Limb (tissue), 2 donors: ENCODE data around the gene C2CD4B.

Experiments used
- DNase-seq, 2 donors: peaks; one replicate each; pipeline ENCODE4 v3.0.0-alpha.2; 2016; ENCODE audit errors: extremely low spot score in 2 of 2

C2CD4B gene, protein sequence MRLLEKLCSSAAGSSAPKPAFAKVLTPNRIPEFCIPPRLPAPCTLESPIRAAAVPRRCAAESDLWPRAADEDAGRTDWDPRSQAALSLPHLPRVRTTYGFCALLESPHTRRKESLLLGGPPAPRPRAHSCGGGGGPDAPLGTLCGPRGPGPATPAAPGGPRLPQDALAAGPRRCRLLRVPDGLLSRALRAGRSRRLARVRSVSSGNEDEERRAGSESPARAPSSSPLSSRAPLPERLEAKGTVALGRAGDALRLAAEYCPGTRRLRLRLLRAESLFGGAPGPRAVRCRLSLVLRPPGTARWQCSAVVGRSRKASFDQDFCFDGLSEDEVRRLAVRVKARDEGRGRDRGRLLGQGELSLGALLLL

DNA sequence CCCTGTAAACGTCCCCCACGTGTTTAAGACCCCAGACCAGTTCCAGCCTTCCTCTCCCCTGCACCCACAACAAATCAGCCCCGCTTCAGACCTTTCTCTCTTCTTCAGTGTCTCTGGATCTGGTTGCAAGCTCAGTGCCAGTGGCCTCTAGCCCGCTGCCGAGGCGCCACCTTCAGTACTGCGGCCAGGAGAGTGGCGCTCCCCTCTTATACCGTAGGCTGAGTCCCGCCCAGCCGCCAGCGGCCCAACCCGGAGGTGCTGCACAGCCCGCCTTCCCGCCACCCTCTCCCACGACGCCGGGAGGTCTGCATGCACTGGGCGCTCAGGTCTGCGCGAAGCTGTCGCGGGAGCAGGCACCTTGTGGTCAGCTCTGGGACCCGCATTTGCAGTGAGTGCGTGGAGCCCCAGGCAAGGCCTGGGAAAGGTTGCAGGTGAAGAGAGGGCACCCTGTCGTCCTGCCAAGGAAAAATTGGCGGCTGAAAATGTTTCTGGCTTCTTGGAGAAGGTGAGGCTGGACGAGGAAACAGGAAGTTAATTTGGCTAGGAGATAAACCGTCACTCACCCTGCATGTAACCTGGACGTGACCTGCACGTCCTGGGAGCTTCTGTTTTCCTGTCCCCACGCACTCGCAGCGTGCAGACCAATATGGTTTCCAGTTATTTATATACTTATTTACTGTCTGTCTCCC is at the start of gene C2CD4B:
C2CD4B (minus strand) TSS at position 182 of the 689 bp plus-strand sequence. CDS start 301 bp downstream, outside the sequence.
- no peak for DNase-seq

DNA sequence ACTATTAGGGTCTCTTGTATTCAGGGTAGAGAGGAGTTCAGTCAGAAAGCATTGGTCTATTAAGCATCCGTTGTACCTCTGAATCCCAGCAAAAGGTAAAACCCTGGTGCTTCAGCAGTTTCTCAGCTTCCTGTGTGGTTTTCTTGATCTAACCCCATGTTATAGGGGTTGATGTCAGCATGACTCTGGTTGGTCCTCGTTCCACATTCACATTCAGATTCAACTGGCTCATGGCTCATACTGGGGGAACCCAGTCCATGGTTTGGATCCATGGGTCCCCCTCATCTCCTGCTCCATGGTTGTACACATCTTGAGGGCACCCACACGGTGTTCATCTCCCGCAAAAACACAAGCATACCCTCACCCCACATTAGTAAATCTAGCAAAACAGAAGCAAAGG is 47.7 kb upstream of the C2CD4B start:
- no peak for DNase-seq

- DNase-seq = no peak
These were observed 46.3 kb upstream of the C2CD4B start for GRCh38 chr15:62211348-62211747.

- DNase-seq = no peak
These were observed 44.7 kb upstream of the C2CD4B start for GRCh38 chr15:62209821-62210220.

- DNase-seq = no peak
These were observed 44.2 kb upstream of the C2CD4B start for GRCh38 chr15:62209322-62209721.

GRCh38 chr15:62208884-62209283 is 43.8 kb upstream of the C2CD4B start:
- no peak for DNase-seq

DNA sequence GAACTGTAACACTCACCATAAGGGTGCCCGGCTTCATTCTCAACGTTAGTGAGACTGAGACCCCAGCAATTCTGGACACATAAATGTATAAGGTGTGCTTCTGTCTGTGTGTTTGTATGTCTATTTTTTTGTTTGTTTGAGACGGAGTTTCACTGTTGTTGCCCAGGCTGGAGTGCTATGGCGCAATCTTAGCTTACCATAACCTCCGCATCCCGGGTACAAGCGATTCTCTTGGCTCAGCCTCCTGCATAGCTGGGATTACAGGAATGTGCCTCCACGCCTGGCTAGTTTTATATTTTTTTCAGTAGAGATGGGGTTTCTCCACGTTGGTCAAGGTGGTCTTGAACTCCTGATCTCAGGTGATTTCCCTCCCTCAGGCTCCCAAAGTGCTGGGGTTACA is 43.3 kb upstream of the C2CD4B start:
- no peak for DNase-seq

- no peak for DNase-seq
These were observed 25.6 kb upstream of the C2CD4B start for GRCh38 chr15:62190675-62191074.

- DNase-seq = no peak
These were observed 25.2 kb upstream of the C2CD4B start for GRCh38 chr15:62190274-62190673.

DNA sequence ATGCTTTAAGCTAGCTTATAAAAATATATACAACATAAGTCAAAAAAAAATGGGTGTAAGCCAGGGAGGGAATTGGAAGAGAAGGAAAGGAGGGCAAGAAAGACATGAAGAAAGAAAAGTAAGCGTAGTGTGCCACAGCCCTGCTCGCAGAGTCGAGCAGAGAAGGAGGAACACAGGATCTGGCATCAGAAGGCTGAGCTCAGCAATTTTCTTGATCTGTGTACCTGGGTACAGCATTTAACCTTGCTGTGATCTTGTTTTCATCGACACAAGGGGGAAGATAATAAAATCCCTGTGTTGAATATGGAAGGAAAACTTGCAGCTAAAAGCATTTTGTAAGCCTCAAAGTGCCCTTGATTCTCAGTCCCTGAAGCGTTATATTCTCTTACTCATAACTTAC is 23.7 kb upstream of the C2CD4B start:
- no peak for DNase-seq

GRCh38 chr15:62187910-62188309 is 22.8 kb upstream of the C2CD4B start:
- DNase-seq = no peak

- DNase-seq = no peak
These were observed 22.3 kb upstream of the C2CD4B start for GRCh38 chr15:62187425-62187824.

DNA sequence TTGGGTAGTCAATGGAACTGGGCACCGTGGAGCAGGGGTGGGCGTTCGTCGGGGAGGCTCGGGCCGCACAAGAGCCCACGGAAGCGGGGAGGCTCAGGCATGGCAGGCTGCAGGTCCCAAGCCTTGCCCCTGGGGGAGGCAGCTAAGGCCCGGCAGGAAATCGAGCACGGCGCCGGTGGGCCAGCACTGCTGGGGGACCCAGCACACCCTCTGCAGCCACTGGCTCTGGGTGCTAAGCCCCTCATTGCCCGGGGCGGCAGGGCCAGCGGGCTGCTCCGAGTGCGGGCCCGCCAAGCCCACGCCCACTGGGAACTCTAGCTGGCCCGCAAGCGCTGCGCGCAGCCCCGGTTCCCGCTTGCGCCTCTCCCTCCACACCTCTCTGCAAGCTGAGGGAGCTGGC is 21.5 kb upstream of the C2CD4B start:
- no peak for DNase-seq

DNA sequence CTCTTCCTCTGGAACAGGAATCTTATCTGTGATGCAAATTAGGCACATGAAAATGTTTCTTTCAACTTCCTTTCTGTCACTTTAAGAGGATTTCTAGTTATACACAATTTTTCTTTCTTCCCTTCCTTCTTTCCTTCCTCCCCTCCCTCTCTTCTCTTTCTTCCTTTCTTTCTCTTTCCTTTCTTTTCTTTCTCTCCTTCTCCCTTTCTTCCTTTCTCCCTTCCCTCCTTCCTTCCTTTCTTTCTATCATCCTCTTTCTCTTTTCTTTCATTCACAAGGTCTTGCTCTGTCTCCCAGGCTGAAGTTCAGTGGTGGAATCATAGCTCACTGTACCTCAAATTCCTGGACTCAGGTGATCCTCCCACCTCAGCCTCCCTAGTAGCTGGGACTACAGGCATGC is 18.0 kb upstream of the C2CD4B start:
- no peak for DNase-seq

DNA sequence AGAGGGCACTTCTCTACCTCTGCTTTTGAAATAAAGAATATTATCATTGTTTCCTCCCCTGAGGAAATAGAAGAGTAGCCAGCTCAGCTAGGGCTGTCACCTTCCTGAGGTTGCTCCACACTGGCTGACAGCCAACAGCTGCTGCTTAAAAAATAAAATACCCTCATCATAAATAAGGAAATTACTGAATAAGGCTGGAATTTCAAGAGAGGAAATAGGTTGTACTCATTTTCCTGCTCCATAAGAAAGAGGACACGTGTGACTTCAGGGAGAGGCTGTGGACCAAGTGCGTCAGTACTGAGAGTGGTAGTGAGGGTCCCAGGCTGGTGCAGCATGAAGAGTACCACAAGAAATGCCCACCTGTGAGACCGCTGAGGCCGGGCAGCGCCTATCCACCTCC is 8.1 kb upstream of the C2CD4B start:
- no peak for DNase-seq

DNA sequence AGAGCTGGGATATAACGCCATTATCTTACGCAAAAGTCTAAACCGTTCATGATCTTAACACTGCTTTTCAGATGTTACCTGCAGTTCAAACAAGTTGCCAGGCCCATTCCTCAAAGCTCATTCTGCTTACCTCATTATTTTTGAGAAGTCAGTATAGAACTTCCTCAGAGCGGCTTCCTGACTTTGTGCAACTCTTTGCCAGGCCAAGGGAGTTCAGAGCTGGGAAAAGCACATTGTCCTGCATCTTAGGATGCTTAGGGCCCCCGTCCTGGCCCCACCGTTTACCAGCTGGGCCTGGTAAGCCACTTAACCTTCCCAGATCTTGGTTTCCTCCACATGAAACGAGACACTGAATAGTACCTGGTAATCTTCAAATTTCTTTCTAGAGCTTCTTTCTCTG is 6.8 kb upstream of the C2CD4B start:
- no peak for DNase-seq

DNA sequence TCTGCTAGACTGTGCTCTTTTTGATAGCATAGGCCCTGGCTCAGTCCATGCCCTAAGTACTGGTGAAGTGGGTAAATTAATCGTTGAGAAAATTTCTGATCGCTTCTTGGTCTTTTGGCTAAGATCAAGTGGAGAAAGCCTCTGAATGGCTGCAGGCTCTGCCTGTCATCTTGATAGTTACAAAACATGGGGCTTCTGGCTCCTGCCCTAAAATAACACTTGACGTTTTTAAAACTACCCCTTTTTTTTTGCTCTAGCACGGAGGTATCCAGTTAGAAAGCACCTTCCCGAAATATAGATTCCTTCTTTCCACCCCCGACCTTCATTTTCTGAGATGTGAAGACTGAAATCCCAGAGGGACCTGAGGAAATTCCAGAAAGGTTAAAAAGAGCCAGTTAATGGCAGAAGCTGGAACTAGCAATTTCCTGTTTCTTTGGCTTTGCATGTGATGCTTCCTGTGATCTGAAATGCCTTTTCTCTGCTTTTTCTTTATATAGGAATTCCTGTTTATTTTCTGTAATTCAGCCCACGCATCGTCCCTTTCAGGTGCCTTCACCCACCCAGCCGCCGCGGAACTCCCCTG is 799 bp upstream of the C2CD4B start:
- DNase-seq = no peak

GRCh38 chr15:62164396-62165103 is 535 bp downstream of the C2CD4B start:
- DNase-seq = peak in 1 of 2 donors; percentile 54

GRCh38 chr15:62164014-62164395 is 1.1 kb downstream of the C2CD4B start:
- DNase-seq = peak in 1 of 2 donors; percentile 55

- DNase-seq = no peak
These were observed 1.6 kb downstream of the C2CD4B start for GRCh38 chr15:62163397-62164013.

DNA sequence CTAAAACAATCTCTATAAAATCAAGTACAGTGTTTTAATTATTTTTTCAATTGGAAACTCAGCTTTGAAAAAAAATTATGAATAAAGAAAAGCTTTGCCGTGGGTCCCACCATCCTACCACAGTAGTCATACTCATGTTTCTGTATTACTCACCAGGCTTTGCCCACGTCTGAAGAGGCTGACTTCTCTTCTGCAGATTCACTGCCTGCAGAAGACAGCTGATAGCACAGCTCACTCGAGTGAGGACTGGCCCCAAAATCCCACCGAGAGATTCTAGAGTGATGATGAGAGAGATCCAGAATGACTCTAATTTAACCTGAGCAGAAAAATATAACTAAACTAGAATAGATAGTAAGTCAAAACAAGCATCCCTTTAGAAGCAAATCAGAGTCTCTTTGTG is 11.9 kb downstream of the C2CD4B start:
- no peak for DNase-seq

- no peak for DNase-seq
These were observed 14.6 kb downstream of the C2CD4B start for GRCh38 chr15:62150445-62150844.
